ENCODE data around the gene RNF151. TPM values are rescaled to one million over a fixed set of nuclear protein-coding genes. Genes with fewer than 3 reads are reported as not detected.

RNF151 gene
- total RNA-seq, 1 experiment from 2014 or later, result not detected

DNA sequence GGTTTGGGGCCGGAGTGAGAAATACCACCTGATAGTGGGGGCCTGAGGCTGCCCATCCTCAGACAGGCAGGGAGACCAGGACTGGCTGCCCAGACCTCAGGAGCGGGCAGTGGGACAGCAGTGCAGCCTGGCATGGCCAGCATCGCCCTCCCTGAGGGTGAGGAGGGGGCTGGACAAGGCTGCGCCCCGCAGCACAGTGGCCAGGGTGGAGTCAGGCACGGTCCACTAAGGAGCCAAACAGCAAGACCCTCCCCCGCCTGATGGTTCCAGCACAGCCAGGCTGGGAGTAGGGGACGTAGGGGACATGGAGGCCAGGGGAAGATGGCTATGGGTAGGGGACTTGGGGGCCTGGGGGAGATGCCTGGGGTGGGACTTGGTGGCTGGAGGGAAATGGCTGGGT is 39.7 kb downstream of the RNF151 start:
- no peaks in the 10 kb centered on the region for H3K9me3 ChIP-seq (ENCODE audit: control insufficient read depth, insufficient read depth, low read depth, low read length)
- in situ Hi-C loops (cut with HindIII; ENCODE audit: low pct_unique_long_range_greater_than_20kb, low sequenced_read_pairs), result no loop called here
- no peaks in the 10 kb centered on the region for H3K27me3 ChIP-seq (ENCODE audit: control insufficient read depth, insufficient read depth, low read length)
- CTCF ChIA-PET, result no interaction called here
- intact Hi-C loops (cut with micrococcal nuclease; ENCODE audit: unreplicated experiment), result no loop called here
- DNase-seq (ENCODE audit: low read depth, low spot score) (no peak), ATAC-seq (no peak)
- H3K27ac ChIP-seq (ENCODE audit: low read length), result peak overlapping the region; percentile 8; the same call in 1 of the 2 replicates
- H3K36me3 ChIP-seq (ENCODE audit: control insufficient read depth, insufficient read depth, low read length), result peaks cover 5% of the 10 kb centered on the region; the same call in 1 of the 2 replicates
- TF ChIP-seq SIN3A (IDR thresholded peaks at IDR 0.05; ENCODE audit: borderline replicate concordance, insufficient read depth, low read depth, low read length), result no peak
- no peak for TF ChIP-seq TCF7L2 (IDR thresholded peaks at IDR 0.05; ENCODE audit: low read depth, low read length)
- TF ChIP-seq, protein P1, sequence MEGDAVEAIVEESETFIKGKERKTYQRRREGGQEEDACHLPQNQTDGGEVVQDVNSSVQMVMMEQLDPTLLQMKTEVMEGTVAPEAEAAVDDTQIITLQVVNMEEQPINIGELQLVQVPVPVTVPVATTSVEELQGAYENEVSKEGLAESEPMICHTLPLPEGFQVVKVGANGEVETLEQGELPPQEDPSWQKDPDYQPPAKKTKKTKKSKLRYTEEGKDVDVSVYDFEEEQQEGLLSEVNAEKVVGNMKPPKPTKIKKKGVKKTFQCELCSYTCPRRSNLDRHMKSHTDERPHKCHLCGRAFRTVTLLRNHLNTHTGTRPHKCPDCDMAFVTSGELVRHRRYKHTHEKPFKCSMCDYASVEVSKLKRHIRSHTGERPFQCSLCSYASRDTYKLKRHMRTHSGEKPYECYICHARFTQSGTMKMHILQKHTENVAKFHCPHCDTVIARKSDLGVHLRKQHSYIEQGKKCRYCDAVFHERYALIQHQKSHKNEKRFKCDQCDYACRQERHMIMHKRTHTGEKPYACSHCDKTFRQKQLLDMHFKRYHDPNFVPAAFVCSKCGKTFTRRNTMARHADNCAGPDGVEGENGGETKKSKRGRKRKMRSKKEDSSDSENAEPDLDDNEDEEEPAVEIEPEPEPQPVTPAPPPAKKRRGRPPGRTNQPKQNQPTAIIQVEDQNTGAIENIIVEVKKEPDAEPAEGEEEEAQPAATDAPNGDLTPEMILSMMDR (IDR thresholded peaks at IDR 0.05), result no peak
- TF ChIP-seq POLR2AphosphoS5 (IDR thresholded peaks at IDR 0.05; ENCODE audit: low read depth, low read length), result no peak
- peaks cover 47% of the 10 kb centered on the region for H3K4me1 ChIP-seq (ENCODE audit: control insufficient read depth, insufficient read depth, low read length)
- BruUV-seq (replicated peaks), result no TSS peak
- no peak overlapping the region for H3K4me3 ChIP-seq (ENCODE audit: low read depth in 2 of 2, low read length in 2 of 2)
- POLR2A ChIA-PET, result no interaction called here

DNA sequence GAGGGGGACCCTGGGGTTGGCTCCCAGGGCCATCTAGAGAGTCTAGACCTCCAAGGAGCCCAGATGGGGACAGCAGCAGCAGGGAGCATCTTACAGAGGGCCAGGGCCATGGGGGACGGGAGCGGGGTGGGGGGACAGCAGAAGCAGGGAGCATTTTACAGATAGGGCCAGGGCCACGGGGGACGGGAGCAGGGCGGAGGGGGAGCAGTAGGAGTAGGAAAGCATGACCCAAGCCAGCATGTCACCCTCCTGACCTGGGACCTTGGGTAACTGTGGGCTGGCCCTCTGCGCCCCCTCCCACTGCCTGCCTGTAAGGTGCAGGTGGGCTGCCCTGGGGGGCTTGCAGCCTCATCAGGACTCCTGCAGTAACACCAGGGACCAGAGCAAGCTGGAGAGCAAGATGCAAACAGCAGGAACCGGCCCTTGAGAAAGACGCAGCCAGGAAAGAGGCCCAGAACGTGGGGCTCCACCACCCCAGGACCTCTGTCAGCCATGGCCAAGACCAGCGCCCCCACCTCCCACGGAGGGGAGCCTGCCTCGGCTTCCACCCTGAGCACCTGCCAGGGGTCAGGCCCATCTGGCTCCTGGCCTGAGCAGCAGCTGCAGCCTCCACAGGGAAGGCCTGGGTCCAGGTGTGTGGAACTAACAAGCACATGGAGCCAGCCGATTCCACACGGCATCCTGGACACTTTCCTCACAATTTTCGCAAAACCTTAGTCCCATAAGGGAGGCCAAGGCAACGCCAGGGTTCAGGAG is 40.6 kb downstream of the RNF151 start:
- no peaks in the 10 kb centered on the region; the same call in 1 of the 2 replicates for H3K36me3 ChIP-seq (ENCODE audit: control insufficient read depth, insufficient read depth, low read length)
- H3K4me1 ChIP-seq (ENCODE audit: control insufficient read depth, insufficient read depth, low read length), result peaks cover 47% of the 10 kb centered on the region
- no peaks in the 10 kb centered on the region for H3K27me3 ChIP-seq (ENCODE audit: control insufficient read depth, insufficient read depth, low read length)
- TF ChIP-seq SIN3A (IDR thresholded peaks at IDR 0.05; ENCODE audit: borderline replicate concordance, insufficient read depth, low read depth, low read length), result no peak
- TF ChIP-seq, protein P1 (IDR thresholded peaks at IDR 0.05), result no peak
- TF ChIP-seq POLR2AphosphoS5 (IDR thresholded peaks at IDR 0.05; ENCODE audit: low read depth, low read length), result no peak
- TF ChIP-seq, protein P2, sequence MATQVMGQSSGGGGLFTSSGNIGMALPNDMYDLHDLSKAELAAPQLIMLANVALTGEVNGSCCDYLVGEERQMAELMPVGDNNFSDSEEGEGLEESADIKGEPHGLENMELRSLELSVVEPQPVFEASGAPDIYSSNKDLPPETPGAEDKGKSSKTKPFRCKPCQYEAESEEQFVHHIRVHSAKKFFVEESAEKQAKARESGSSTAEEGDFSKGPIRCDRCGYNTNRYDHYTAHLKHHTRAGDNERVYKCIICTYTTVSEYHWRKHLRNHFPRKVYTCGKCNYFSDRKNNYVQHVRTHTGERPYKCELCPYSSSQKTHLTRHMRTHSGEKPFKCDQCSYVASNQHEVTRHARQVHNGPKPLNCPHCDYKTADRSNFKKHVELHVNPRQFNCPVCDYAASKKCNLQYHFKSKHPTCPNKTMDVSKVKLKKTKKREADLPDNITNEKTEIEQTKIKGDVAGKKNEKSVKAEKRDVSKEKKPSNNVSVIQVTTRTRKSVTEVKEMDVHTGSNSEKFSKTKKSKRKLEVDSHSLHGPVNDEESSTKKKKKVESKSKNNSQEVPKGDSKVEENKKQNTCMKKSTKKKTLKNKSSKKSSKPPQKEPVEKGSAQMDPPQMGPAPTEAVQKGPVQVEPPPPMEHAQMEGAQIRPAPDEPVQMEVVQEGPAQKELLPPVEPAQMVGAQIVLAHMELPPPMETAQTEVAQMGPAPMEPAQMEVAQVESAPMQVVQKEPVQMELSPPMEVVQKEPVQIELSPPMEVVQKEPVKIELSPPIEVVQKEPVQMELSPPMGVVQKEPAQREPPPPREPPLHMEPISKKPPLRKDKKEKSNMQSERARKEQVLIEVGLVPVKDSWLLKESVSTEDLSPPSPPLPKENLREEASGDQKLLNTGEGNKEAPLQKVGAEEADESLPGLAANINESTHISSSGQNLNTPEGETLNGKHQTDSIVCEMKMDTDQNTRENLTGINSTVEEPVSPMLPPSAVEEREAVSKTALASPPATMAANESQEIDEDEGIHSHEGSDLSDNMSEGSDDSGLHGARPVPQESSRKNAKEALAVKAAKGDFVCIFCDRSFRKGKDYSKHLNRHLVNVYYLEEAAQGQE (IDR thresholded peaks at IDR 0.05; ENCODE audit: insufficient read depth in 1 of 2, low read depth in 2 of 2, low read length in 1 of 2), result no peak
- TF ChIP-seq TCF7L2 (IDR thresholded peaks at IDR 0.05; ENCODE audit: low read depth, low read length), result no peak
- ChIA-PET CTCF (no interaction called here), POLR2A (no interaction called here)
- intact Hi-C loops (cut with micrococcal nuclease; ENCODE audit: unreplicated experiment), result no loop called here
- no peaks in the 10 kb centered on the region for H3K9me3 ChIP-seq (ENCODE audit: control insufficient read depth, insufficient read depth, low read depth, low read length)
- H3K27ac ChIP-seq (ENCODE audit: low read length), result peak overlapping the region; percentile 91
- no TSS peak for BruUV-seq (replicated peaks)
- ATAC-seq (no peak), DNase-seq (ENCODE audit: low read depth, low spot score) (no peak)
- in situ Hi-C loops (cut with HindIII; ENCODE audit: low pct_unique_long_range_greater_than_20kb, low sequenced_read_pairs), result no loop called here
- peak overlapping the region; percentile 85 to 94 for H3K4me3 ChIP-seq (ENCODE audit: low read depth in 2 of 2, low read length in 2 of 2)

Data from Panc1 (cell line).